Measurements from ENCODE around the gene MAPKAP1. TPM values are rescaled to one million over a fixed set of nuclear protein-coding genes. Genes with fewer than 3 reads are reported as not detected.

The MAPKAP1 gene
- total RNA-seq, 1 donor from 2014 or later, result 70.7 TPM

- Histone ChIP-seq H3K4me1 (peaks cover 10% of the 10 kb centered on the region), H3K4me3 (no peak overlapping the region), H3K36me3 (no peaks in the 10 kb centered on the region), H3K27me3 (no peaks in the 10 kb centered on the region), H3K9me3 (no peaks in the 10 kb centered on the region), H3K27ac (no peak overlapping the region)
- TF ChIP-seq CTCF (IDR thresholded peaks at IDR 0.05) (no peak), POLR2A (IDR thresholded peaks at IDR 0.05) (no peak), POLR2AphosphoS5 (IDR thresholded peaks at IDR 0.05; ENCODE audit: insufficient read depth in 1 of 2, low read depth in 1 of 2) (no peak)
- no peak for DNase-seq (ENCODE audit: extremely low spot score in 2 of 2)
- intact Hi-C loops (cut with DNase I), result no loop called here
Observed at GRCh38 chr9:125423964-125424363, 283.0 kb downstream of the MAPKAP1 start.

GRCh38 chr9:125422853-125423252, 284.2 kb downstream of the MAPKAP1 start:
- intact Hi-C loops (cut with DNase I), result no loop called here
- H3K4me1 ChIP-seq, result peaks cover 10% of the 10 kb centered on the region
- TF ChIP-seq POLR2AphosphoS5 (IDR thresholded peaks at IDR 0.05; ENCODE audit: insufficient read depth in 1 of 2, low read depth in 1 of 2) (no peak), POLR2A (IDR thresholded peaks at IDR 0.05) (no peak), CTCF (IDR thresholded peaks at IDR 0.05) (no peak)

GRCh38 chr9:125421591-125422181, 285.3 kb downstream of the MAPKAP1 start:
- H3K27me3 ChIP-seq, result no peaks in the 10 kb centered on the region
- no peaks in the 10 kb centered on the region for H3K9me3 ChIP-seq
- intact Hi-C loops (cut with DNase I), result no loop called here
- H3K36me3 ChIP-seq, result no peaks in the 10 kb centered on the region
- no peak overlapping the region for H3K4me3 ChIP-seq
- TF ChIP-seq CTCF (IDR thresholded peaks at IDR 0.05), result no peak
- no peak for TF ChIP-seq POLR2AphosphoS5 (IDR thresholded peaks at IDR 0.05; ENCODE audit: insufficient read depth in 1 of 2, low read depth in 1 of 2)
- TF ChIP-seq POLR2A (IDR thresholded peaks at IDR 0.05), result no peak
- DNase-seq (ENCODE audit: extremely low spot score in 2 of 2), result no peak
- H3K4me1 ChIP-seq, result peaks cover 10% of the 10 kb centered on the region
- no peak overlapping the region for H3K27ac ChIP-seq

More at GRCh38 chr9:125422853-125423252, 284.2 kb downstream of the MAPKAP1 start:
- no peak for DNase-seq (ENCODE audit: extremely low spot score in 2 of 2)
- no peak overlapping the region for H3K27ac ChIP-seq
- no peaks in the 10 kb centered on the region for H3K36me3 ChIP-seq
- no peaks in the 10 kb centered on the region for H3K9me3 ChIP-seq
- H3K27me3 ChIP-seq, result no peaks in the 10 kb centered on the region
- no peak overlapping the region for H3K4me3 ChIP-seq

- H3K4me3 ChIP-seq, result no peak overlapping the region
- H3K27ac ChIP-seq, result no peak overlapping the region
- TF ChIP-seq CTCF (IDR thresholded peaks at IDR 0.05), result no peak
- TF ChIP-seq POLR2AphosphoS5 (IDR thresholded peaks at IDR 0.05; ENCODE audit: insufficient read depth in 1 of 2, low read depth in 1 of 2), result no peak
- TF ChIP-seq POLR2A (IDR thresholded peaks at IDR 0.05), result no peak
- intact Hi-C loops (cut with DNase I), result no loop called here
- no peaks in the 10 kb centered on the region for H3K27me3 ChIP-seq
- H3K36me3 ChIP-seq, result no peaks in the 10 kb centered on the region
- DNase-seq (ENCODE audit: extremely low spot score in 2 of 2), result no peak
- peaks cover 15% of the 10 kb centered on the region for H3K4me1 ChIP-seq
- no peaks in the 10 kb centered on the region for H3K9me3 ChIP-seq
Observed at GRCh38 chr9:125421166-125421565, 285.8 kb downstream of the MAPKAP1 start.

- H3K27me3 ChIP-seq, result no peaks in the 10 kb centered on the region
Observed at GRCh38 chr9:125418404-125418803, 288.6 kb downstream of the MAPKAP1 start.

More at GRCh38 chr9:125418404-125418803, 288.6 kb downstream of the MAPKAP1 start:
- peak overlapping the region; percentile 10 for H3K27ac ChIP-seq
- H3K4me3 ChIP-seq, result no peak overlapping the region
- H3K4me1 ChIP-seq, result peaks cover 6% of the 10 kb centered on the region
- intact Hi-C loops (cut with DNase I), result no loop called here
- H3K36me3 ChIP-seq, result no peaks in the 10 kb centered on the region
- no peaks in the 10 kb centered on the region for H3K9me3 ChIP-seq
- TF ChIP-seq POLR2AphosphoS5 (IDR thresholded peaks at IDR 0.05; ENCODE audit: insufficient read depth in 1 of 2, low read depth in 1 of 2), result no peak
- TF ChIP-seq POLR2A (IDR thresholded peaks at IDR 0.05), result no peak
- no peak for TF ChIP-seq CTCF (IDR thresholded peaks at IDR 0.05)
- no peak for DNase-seq (ENCODE audit: extremely low spot score in 2 of 2)

All from vagina (tissue), 2 donors.